Activated gamma-delta T cell treated with anti-CD3 and anti-CD28 coated beads, Interleukin-2, amount 50 U/mL, for 16 hours (primary cell): ENCODE data around the gene CDIPT.

ENCODE experiments used
- DNase-seq: peaks from one replicate; pipeline ENCODE4 v3.0.0-alpha.2; 2020; ENCODE audit warnings: low read depth

CDIPT gene

GRCh38 chr16:29825145-29826044, 37.6 kb downstream of the CDIPT start:
- no peak for DNase-seq

GRCh38 chr16:29824589-29825144, 38.4 kb downstream of the CDIPT start:
- no peak for DNase-seq

GRCh38 chr16:29821643-29822115, 41.3 kb downstream of the CDIPT start:
- no peak for DNase-seq

GRCh38 chr16:29820730-29821642, 42.0 kb downstream of the CDIPT start:
- no peak for DNase-seq

- DNase-seq = no peak
Measured at GRCh38 chr16:29820271-29820701, 42.7 kb downstream of the CDIPT start, which contains the start of gene MVP. TSS of gene MVP (plus strand) at chr16:29820462. CDS start at chr16:29830550, 10,088 bp downstream.

GRCh38 chr16:29819506-29819905, 43.5 kb downstream of the CDIPT start:
- no peak for DNase-seq

GRCh38 chr16:29818082-29818481, 44.9 kb downstream of the CDIPT start:
- no peak for DNase-seq

GRCh38 chr16:29816694-29817441, 46.2 kb downstream of the CDIPT start:
- DNase-seq = no peak

GRCh38 chr16:29815793-29816693, 47.0 kb downstream of the CDIPT start, which contains the start of gene PAGR1:
TSS of gene PAGR1 (plus strand) at chr16:29816152. CDS start at chr16:29816526, 374 bp downstream.
- DNase-seq = peak; percentile 96

- DNase-seq = no peak
Measured at GRCh38 chr16:29815032-29815721, 47.8 kb downstream of the CDIPT start.

GRCh38 chr16:29814592-29814991, 48.4 kb downstream of the CDIPT start:
- no peak for DNase-seq

GRCh38 chr16:29813644-29814562, 49.1 kb downstream of the CDIPT start:
- DNase-seq = no peak

GRCh38 chr16:29812754-29813643, 50.0 kb downstream of the CDIPT start:
- DNase-seq = no peak

GRCh38 chr16:29811896-29812665, 50.9 kb downstream of the CDIPT start, which contains the start of gene PRRT2:
TSS of gene PRRT2 (plus strand) at chr16:29812193. CDS start at chr16:29813055, 862 bp downstream.
- DNase-seq = no peak

GRCh38 chr16:29811170-29811895, 51.7 kb downstream of the CDIPT start:
- DNase-seq = no peak

- DNase-seq = no peak
Measured at GRCh38 chr16:29810699-29811169, 52.3 kb downstream of the CDIPT start.
